RKO (cell line): Measurements from ENCODE around the gene SCO2.

ENCODE experiments used
- DNase-seq: peaks from one replicate; pipeline ENCODE4 v3.0.0-alpha.2; 2016; ENCODE audit warnings: low spot score

Gene SCO2

DNA sequence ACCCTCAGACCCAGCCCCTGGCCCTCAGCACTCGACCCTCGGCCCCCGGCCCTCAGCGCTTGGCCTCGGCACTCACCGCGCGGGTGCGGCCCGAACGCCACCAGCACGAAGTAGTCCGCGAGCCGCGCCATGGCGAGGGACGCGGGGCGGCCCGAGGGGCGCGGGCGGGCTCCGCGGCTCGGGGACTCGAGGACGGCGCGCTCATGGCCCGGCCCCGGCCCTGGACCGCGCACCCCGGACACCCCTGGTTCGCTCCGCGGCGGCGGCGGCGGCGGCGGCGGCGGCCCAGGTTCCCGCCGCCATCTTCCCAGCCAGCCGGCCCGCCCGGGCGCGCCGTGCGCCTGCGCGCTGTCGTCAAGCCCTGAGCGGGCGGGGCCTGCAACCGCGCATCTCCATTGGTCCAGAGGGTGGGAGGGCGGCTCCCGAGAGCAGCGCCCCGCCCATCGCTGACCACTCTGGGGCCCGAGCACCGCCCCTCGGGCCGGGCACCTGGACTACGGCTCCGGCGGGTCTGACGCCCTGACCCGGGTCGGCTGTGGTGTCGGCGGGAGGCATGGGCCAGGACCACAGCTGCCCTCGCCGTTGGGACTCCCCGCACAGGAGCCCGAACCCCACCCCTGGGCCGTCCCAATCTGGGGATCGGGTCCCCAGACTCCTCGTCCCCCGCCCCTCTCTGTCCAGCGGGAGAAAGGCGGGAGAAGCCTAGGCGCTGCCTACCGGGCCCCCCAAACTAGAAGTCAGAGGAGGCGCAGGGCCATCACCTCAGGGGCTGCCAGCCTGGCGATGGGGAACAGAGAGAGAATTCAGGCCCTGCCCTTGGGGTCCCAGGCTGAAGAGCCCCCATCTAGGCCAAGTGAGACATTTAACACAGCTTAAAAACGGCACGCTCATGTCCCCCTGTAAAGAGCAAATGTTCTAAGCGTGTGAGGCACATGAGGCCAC lies 50.4 kb downstream of the SCO2 start, which contains the start of gene SBF1:
Gene SBF1, minus strand, starts transcription at position 326 of the 942 bp plus-strand sequence. Its CDS starts 195 bp downstream, at position 131.
- DNase-seq, result peak; percentile 91

DNA sequence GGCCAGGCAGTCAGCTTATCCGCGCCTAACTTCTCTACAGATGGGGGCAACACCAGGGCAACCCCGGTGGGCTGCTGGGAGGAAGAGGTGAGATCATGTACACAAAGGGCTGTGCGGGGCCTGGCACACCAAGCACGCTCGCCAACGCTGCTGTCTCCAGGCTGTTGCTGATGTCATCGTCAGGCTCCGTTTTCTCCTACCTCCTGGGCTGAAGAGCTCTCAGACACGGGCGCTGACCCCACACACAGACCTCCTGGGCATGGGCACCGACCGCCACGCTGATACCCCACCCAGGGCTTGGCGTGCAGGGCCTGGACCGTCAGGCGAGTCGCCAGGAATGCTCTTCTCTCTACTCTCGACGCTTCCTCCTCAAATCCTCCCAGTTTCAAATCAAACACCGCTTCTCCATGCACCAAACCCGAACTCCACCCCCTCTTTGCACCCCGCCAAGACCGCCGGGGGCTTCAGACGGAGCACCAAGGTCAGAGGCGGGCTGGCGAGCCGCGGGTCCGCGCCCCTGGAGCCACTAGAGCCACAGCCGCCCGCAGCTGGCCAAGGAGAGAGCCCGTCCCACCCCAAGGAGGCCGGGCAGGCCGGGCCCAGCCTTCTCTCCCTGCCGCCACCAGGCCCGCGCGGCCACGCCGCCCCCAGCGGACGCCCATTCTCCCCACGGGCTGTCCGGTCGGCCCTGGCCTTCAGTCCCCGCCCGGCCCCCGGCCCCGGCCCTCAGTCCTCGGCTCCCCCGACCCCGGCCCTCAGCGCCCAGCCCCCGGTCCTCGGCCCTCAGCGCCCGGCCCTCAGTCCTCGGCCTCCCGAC lies 51.3 kb downstream of the SCO2 start:
- peak; percentile 75 for DNase-seq
